ENCODE results near the gene DGKH. TPM values are rescaled to one million over a fixed set of nuclear protein-coding genes. Genes with fewer than 3 reads are reported as not detected.
"Not testable (repeated sequence)": the region's sequence is repeated elsewhere in the genome, so short reads cannot be mapped to it uniquely, and the experiment has no call there.

DGKH gene
- total RNA-seq, 2 donors from 2014 or later: 4.0 to 8.8 TPM

GRCh38 chr13:42174344-42175162 is 126.1 kb downstream of the DGKH start:
- intact Hi-C loops (cut with DNase I): no loop called here

GRCh38 chr13:42176294-42176693 is 127.8 kb downstream of the DGKH start:
- ATAC-seq (no peak), DNase-seq (no peak)
- intact Hi-C loops (cut with DNase I): no loop called here

More at GRCh38 chr13:42174344-42175162, 126.1 kb downstream of the DGKH start:
- ATAC-seq: no peak
- DNase-seq: no peak

DNA sequence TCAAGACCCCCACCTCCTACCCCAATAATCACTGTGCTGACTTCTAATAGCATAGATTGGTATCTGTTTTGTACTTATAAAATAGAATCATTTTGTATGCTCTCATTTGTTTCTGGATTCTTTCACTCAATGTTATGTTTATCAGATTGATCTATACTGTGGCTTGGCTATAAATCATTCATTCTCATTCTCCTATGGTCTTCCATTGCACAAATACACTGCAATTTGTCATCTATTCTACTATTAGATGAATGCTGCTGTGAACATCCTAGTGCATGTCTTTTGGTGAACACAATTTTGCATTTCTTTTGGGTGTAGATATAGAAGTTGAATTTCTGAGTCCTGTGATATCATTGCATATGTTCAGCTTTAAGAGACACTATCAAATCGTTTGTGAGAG is 128.7 kb downstream of the DGKH start:
- DNase-seq: no peak
- ATAC-seq: no peak
- intact Hi-C loops (cut with DNase I): no loop called here

DNA sequence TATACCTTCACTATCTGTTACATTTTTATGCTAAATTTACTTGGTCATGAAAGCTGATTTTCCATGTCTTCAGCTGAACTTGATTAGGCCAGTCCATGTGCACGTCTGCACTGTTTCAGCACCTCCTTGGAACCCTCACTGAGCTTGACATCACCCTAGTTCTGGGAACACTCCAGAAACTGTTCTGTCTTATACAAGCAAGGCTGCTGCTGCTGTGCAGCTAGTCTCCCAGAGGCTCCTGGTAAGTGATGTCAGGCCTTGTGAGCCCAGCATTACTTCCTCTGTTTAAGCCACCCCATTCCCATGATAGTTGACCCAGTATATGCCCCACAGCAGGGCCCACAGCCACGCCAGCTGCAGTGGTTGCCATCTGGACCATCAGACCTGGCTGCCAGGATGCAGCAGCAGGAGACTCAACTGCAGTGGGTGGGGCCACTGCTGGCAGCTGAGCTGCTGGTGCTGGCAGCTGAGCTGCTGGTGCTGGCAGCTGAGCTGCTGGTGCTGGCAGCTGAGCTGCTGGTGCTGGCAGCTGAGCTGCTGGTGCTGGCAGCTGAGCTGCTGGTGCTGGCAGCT is 133.0 kb downstream of the DGKH start:
- ATAC-seq (peak in 1 of 2 donors; percentile 34), DNase-seq (no peak)
- intact Hi-C loops (cut with DNase I): no loop called here

- DNase-seq (no peak), ATAC-seq (no peak)
- intact Hi-C loops (cut with DNase I): no loop called here
Observed at GRCh38 chr13:42189061-42189460, 140.6 kb downstream of the DGKH start.

- ATAC-seq (no peak), DNase-seq (no peak)
- intact Hi-C loops (cut with DNase I): no loop called here
Observed at GRCh38 chr13:42190529-42190928, 142.1 kb downstream of the DGKH start.

GRCh38 chr13:42211704-42212464 is 163.4 kb downstream of the DGKH start:
- DNase-seq (no peak), ATAC-seq (no peak)
- intact Hi-C loops (cut with DNase I): no loop called here

DNA sequence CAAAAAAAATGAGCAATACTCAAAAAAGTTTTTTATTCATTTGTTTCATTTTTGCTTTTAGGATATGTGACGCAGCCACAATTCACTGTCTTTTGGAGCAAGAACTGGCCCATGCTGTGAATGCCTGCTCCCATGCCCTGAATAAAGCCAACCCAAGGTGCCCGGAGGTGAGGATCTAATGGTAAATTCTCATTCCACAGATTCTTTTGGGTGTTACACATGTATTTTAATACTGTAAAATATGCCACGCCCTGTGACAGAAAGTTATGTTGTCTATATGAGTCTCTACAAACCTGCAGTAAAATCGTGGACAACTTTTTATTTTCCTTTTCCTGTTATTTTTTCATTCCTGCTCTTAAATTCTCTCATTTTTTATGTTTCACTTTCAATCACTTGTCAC is 166.0 kb downstream of the DGKH start:
- no peak for DNase-seq
- intact Hi-C loops (cut with DNase I): no loop called here
- no peak for ATAC-seq

DNA sequence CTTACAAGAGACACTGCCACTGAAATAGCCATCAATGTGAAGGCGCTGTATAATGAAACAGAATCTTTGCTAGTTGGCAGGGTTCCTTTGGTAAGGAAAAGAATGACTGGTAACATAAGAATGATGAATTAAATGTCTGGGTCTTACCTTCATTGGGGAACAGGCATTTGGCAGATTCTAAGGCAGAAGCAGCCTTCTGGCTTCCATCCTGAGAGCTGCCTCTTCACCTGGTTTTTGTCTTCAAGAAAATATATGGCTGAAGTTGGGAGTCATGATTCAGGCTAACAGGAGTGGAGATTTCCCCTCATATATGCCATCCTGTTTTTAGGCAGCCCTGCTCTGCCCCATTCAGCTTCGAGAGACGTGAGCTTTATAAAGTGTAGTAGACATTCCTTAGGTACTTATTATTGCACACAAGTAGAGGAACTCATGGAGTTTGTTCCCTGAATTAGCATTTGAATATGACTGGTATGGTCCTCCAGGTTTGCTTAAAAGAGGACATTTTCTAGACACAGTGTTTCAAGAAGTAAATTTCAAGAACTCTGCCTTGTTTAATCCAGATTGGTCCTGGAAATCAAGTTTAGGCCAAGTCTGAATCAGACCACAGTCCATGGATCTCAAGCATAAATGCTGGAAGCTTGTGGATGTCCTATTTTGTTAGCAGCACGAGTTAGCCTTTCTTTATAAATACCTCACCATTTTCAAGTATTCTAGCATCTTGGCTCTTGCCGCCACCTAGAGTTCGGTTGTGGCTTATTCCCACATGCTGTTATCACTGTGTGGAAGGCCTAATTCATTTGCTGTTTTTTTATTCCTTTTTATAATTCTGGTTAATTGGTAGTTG is 167.4 kb downstream of the DGKH start:
- intact Hi-C loops (cut with DNase I): no loop called here
- ATAC-seq (no peak), DNase-seq (no peak)

- ATAC-seq (no peak), DNase-seq (no peak)
- intact Hi-C loops (cut with DNase I): no loop called here
Observed at GRCh38 chr13:42216422-42216735, 167.9 kb downstream of the DGKH start.

GRCh38 chr13:42218576-42218975 is 170.1 kb downstream of the DGKH start:
- intact Hi-C loops (cut with DNase I): no loop called here
- DNase-seq: no peak

DNA sequence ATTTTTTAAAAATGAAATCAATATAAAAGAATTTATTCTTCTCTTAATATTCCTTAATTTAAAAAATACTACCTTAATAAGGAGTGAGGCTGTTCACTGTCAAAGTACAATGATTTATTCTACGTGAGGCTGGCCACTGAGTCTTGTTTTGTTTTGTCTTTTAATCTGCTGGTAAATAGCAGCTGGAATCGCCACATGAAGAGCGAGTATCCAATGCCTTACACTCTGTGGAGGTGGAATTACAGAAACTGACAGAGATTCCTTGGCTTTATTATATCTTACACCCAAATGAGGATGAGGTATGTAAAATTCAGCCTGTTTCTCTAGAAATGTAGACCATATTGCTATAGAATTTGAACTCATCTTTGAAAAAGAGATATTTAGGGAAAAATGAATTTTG is 170.6 kb downstream of the DGKH start:
- DNase-seq: no peak
- intact Hi-C loops (cut with DNase I): no loop called here
- no peak for ATAC-seq

More at GRCh38 chr13:42218576-42218975, 170.1 kb downstream of the DGKH start:
- ATAC-seq: no peak

GRCh38 chr13:42219876-42220275 is 171.4 kb downstream of the DGKH start:
- no peak for DNase-seq
- intact Hi-C loops (cut with DNase I): no loop called here
- ATAC-seq: no peak

- intact Hi-C loops (cut with DNase I): no loop called here
- DNase-seq (no peak), ATAC-seq (no peak)
Observed at GRCh38 chr13:42221121-42221765, 172.8 kb downstream of the DGKH start.

DNA sequence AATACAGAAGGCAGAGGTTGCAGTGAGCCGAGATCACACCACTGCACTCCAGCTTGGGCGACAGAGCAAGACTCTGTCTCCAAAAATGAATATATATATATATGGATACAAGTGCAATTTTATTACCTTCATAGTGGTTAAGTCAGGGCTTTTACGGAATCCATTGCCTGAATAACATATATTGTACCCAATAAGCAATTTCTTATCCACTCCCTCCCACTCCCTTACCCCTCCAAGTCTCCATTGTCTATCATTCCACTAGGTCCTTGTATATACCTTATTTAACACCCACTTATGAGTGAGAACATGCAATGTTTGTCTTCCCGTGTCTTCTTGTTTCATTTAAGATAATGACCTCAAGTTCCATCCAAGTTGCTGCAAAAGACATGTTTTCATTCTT is 175.2 kb downstream of the DGKH start:
- intact Hi-C loops (cut with DNase I): no loop called here
- no peak for DNase-seq
- ATAC-seq: no peak

GRCh38 chr13:42225051-42225450 is 176.6 kb downstream of the DGKH start:
- DNase-seq (no peak), ATAC-seq (no peak)
- intact Hi-C loops (cut with DNase I): no loop called here

DNA sequence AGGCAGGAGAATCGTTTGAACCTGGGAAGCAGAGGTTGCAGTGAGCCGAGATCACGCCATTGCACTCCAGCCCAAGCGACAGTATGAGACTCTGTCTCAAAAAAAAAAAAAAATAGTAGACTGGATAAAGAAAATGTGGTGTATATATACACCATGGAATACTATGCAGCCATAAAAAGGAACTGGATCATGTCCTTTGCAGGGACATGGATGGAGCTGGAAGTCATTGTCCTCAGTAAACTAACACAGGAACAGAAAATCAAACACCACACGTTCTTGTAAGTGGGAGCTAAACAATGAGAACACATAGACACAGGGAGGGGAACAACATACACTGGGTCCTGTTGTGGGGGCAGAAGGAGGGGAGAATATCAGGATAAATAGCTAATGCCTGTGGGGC is 178.3 kb downstream of the DGKH start:
- ATAC-seq; intact Hi-C loops (cut with DNase I); DNase-seq: not testable (repeated sequence)

DNA sequence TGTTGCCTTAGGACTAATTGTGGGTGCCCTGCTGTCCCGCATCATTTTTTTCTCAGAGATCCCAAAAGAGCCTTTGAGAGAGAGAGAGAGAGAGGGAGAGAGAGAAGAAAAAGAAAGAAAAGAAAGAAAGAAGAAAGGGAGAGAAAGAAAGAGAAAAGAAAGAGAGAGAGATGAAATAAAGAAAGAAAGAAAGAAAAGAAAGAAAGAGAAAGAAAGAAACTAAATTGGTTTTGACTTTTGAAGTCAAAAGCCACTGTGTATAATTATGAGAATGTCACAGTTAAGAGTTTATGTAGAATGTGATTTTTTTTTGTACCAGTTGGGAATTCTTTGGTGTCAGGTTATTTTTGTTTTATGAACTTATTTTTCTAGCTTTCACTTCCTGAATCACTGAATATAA is 180.1 kb downstream of the DGKH start:
- ATAC-seq: no peak
- no peak for DNase-seq
- intact Hi-C loops (cut with DNase I): no loop called here

- DNase-seq (no peak), ATAC-seq (no peak)
- intact Hi-C loops (cut with DNase I): no loop called here
Observed at GRCh38 chr13:42229287-42229686, 180.8 kb downstream of the DGKH start.
